Measurements from ENCODE around the gene OR2A2. TPM values are rescaled to one million over a fixed set of nuclear protein-coding genes. Genes with fewer than 3 reads are reported as not detected.

The OR2A2 gene
- total RNA-seq, 4 donors from 2014 or later, result not detected

DNA sequence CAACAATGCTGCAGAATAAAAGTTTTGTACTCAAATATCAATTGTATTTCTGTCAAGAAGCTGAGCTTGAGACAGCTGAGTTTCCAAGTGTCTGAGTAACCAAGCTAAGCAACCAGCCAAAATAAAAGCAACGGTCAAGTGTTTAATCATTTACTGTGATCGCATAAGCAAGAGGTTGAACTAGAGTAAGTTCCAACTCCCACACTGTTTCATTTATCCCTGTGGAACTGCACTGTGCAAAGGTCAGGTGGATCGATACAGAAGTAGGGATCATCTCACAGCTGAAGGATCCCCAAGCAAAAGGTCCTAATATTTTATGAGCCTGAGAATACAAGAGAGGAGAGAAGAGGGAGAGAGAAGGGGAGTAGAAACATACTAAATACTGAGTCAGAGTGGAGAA lies 35.0 kb downstream of the OR2A2 start:
- ATAC-seq, result no peak
- WGBS, 2 donors (ENCODE audit: low coverage in 1 of 2), result 88 to 93% methylated on average over 2 to 3 of the region's 3 CpGs
- Histone ChIP-seq H3K9me3 (peaks cover 0 to 34% (median 0%) of the 10 kb centered on the region in 3 donors), H3K4me1 (no peaks in the 10 kb centered on the region), H3K36me3 (no peaks in the 10 kb centered on the region), H3K4me3 (no peak overlapping the region), H3K27me3 (no peaks in the 10 kb centered on the region), H3K27ac (no peak overlapping the region)
- TF ChIP-seq EP300 (IDR thresholded peaks at IDR 0.05), result no peak
- TF ChIP-seq POLR2AphosphoS5 (IDR thresholded peaks at IDR 0.05), result no peak
- TF ChIP-seq, protein P1, sequence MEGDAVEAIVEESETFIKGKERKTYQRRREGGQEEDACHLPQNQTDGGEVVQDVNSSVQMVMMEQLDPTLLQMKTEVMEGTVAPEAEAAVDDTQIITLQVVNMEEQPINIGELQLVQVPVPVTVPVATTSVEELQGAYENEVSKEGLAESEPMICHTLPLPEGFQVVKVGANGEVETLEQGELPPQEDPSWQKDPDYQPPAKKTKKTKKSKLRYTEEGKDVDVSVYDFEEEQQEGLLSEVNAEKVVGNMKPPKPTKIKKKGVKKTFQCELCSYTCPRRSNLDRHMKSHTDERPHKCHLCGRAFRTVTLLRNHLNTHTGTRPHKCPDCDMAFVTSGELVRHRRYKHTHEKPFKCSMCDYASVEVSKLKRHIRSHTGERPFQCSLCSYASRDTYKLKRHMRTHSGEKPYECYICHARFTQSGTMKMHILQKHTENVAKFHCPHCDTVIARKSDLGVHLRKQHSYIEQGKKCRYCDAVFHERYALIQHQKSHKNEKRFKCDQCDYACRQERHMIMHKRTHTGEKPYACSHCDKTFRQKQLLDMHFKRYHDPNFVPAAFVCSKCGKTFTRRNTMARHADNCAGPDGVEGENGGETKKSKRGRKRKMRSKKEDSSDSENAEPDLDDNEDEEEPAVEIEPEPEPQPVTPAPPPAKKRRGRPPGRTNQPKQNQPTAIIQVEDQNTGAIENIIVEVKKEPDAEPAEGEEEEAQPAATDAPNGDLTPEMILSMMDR (IDR thresholded peaks at IDR 0.05), result no peak
- TF ChIP-seq POLR2A (IDR thresholded peaks at IDR 0.05), result no peak

DNA sequence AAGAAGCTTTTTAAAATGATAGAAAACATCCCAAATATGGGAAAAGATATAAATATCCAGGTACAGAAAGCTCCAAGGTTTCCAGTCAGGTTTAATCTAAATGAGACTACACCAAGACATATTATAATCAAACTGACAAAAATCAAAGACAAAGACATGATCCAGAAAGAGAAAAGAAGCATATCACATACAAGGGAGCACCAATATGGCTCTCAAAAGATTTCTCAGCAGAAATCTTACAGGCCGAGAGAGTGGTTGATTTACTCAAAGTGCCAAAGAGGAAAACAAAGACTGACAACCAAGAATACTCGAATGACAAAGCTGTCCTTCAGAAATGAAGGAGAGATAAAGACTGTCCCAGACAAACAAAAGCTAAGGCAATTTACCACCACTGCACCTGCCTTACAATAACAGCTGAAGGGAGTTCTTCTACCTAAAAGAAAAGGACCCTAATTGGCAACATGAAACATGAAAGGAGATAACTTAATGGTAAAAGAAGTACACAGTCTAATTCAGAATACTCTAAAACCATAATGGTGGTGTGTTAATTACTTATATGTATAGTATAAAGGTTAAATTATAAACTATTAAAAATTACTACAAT lies 38.9 kb downstream of the OR2A2 start:
- 78% methylated on average over 2 of the region's 2 CpGs; no CpG with 5 or more reads in 1 of the 2 donors for whole genome bisulfite sequencing, 2 donors (ENCODE audit: low coverage in 1 of 2)
- H3K27ac ChIP-seq, result no peak overlapping the region
- H3K4me1 ChIP-seq, result no peaks in the 10 kb centered on the region
- no peak for ATAC-seq
- H3K4me3 ChIP-seq, result no peak overlapping the region
- H3K27me3 ChIP-seq, result no peaks in the 10 kb centered on the region
- H3K36me3 ChIP-seq, result no peaks in the 10 kb centered on the region
- peaks cover 0 to 46% (median 0%) of the 10 kb centered on the region in 3 donors for H3K9me3 ChIP-seq
- TF ChIP-seq POLR2AphosphoS5 (IDR thresholded peaks at IDR 0.05) (no peak), POLR2A (IDR thresholded peaks at IDR 0.05) (no peak), EP300 (IDR thresholded peaks at IDR 0.05) (no peak)
- TF ChIP-seq, protein P1 (IDR thresholded peaks at IDR 0.05), result no peak

DNA sequence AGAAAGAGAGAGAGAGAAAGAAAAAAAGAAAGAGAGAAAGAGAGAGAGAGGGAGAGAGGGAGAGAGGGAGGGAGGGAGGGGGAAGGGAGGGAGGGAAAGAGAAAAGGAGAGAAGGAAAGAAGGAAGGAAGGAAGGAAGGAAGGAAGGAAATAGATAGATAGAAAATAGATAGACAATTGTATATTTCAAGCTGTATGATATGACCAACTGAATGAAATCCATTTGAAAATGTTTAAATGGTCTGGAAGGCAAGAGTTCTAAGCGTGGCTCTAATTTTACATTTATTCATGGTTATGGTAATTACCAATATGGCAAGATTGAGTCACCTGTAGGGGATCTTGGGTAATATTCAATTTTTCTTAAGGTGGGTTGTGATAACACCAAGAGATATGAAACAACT lies 49.5 kb downstream of the OR2A2 start:
- H3K27me3 ChIP-seq, result no peaks in the 10 kb centered on the region
- H3K9me3 ChIP-seq, result peaks cover 0 to 11% (median 0%) of the 10 kb centered on the region in 3 donors
- no peak for ATAC-seq
- H3K4me1 ChIP-seq, result no peaks in the 10 kb centered on the region
- WGBS, 2 donors (ENCODE audit: low coverage in 1 of 2), result 77 to 83% methylated on average over 1 of the region's 1 CpG
- TF ChIP-seq EP300 (IDR thresholded peaks at IDR 0.05) (no peak), POLR2AphosphoS5 (IDR thresholded peaks at IDR 0.05) (no peak), POLR2A (IDR thresholded peaks at IDR 0.05) (no peak)
- TF ChIP-seq, protein P1 (IDR thresholded peaks at IDR 0.05), result no peak
- no peak overlapping the region for H3K4me3 ChIP-seq
- no peak overlapping the region for H3K27ac ChIP-seq
- no peaks in the 10 kb centered on the region for H3K36me3 ChIP-seq

Small RNA genes lying within 50 kb of the gene (small RNA-seq; reads per million reads assigned to genes)
- 0 reads per million in 4 donors for gene OR2A41P

Other genes starting within 250 kb of the OR2A2 start
- 10 to 100 TPM; 34.7 to 66.7 (median 57.7) TPM for gene TCAF1, start 207.4 kb upstream of the OR2A2 start, total RNA-seq
- gene OR2F2, start 174.3 kb upstream of the OR2A2 start, total RNA-seq, result not detected
- not detected for gene OR2F1, start 154.7 kb upstream of the OR2A2 start, total RNA-seq
- gene OR6B1, start 109.3 kb upstream of the OR2A2 start, total RNA-seq, result not detected
- gene OR2A5, start 60.6 kb upstream of the OR2A2 start, total RNA-seq, result not detected
- gene OR2A25, start 39.8 kb upstream of the OR2A2 start, total RNA-seq, result not detected
- gene OR2A12, start 23.3 kb upstream of the OR2A2 start, total RNA-seq, result not detected
- not detected for gene OR2A14, start 13.6 kb downstream of the OR2A2 start, total RNA-seq
- gene CTAGE4, start 73.9 kb downstream of the OR2A2 start, total RNA-seq, result 1 to 10 TPM in 2 of 4 donors, under 1 TPM in 1, not detected in 1; 0.27 to 1.7 (median 1.1) TPM
- 1 to 10 TPM in 3 of 4 donors, under 1 TPM in 1; 0.54 to 4.5 (median 2.3) TPM for gene ARHGEF35, start 86.2 kb downstream of the OR2A2 start, total RNA-seq
- under 1 TPM in 2 of 4 donors, not detected in 2; 0.16 to 0.39 TPM for gene OR2A42, start 130.0 kb downstream of the OR2A2 start, total RNA-seq
- 1 to 10 TPM in 3 of 4 donors, under 1 TPM in 1; 0.47 to 1.9 (median 1.3) TPM for gene OR2A7, start 155.2 kb downstream of the OR2A2 start, total RNA-seq
- 1 to 10 TPM in 1 of 4 donors, under 1 TPM in 1, not detected in 2; 0.94 to 2.2 TPM for gene CTAGE8, start 159.7 kb downstream of the OR2A2 start, total RNA-seq
- under 1 TPM in 2 of 4 donors, not detected in 2; 0.13 to 0.42 TPM for gene OR2A1, start 202.8 kb downstream of the OR2A2 start, total RNA-seq
- 10 to 100 TPM in 1 of 4 donors, 1 to 10 TPM in 3; 2.6 to 13.3 (median 5.2) TPM for gene ARHGEF5, start 245.8 kb downstream of the OR2A2 start, total RNA-seq

All from gastroesophageal sphincter (tissue), 4 donors.